ENCODE results near the gene ARMC9.

DNA sequence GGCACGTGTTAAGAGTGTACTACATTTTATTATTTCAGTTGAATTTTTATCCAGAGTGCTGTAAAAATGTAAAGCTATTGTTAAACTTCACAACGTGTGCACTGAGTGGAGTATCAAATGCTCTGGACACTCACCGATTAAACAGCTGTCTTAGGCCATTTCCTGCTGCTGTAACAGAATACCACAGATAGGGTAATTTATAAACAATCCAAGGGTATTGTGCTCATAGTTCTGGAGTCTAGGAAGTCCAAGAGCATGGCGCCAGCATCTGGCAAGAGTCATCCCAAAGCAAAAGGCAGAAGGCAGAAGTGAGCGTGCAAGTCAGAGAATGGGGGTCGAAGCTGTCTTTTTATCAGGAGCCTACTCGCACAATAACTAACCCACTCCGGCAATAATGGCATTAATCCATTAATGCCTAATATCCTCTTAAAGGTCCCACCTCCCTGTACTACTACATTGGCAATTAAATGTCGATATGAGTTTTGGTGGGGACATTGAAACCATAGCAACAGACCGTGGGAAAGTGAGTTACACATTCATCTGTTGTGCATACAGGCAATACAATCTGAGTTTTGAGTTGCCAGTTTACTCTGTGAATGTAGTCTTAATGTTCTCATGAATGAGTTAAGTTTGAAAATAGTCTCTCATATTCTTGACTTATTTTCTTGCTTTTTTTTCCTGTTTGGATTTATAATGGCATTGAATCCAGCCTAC is 64.8 kb downstream of the ARMC9 start:
- TF ChIP-seq FOSL2 (CRISPR knock-in tag; IDR thresholded peaks at IDR 0.05): no peak
- TF ChIP-seq BORCS8-MEF2B (CRISPR knock-in tag; IDR thresholded peaks at IDR 0.05): no peak
- TF ChIP-seq ZNF263 (CRISPR knock-in tag; IDR thresholded peaks at IDR 0.05): no peak
- no peak for TF ChIP-seq CTCF (CRISPR knock-in tag; IDR thresholded peaks at IDR 0.05)
- TF ChIP-seq ZNF446 (CRISPR knock-in tag; IDR thresholded peaks at IDR 0.05): no peak
- TF ChIP-seq YEATS2 (CRISPR knock-in tag; IDR thresholded peaks at IDR 0.05; ENCODE audit: borderline replicate concordance): no peak
- TF ChIP-seq IRF2 (CRISPR knock-in tag; IDR thresholded peaks at IDR 0.05): no peak
- no peak for TF ChIP-seq ZNF558 (CRISPR knock-in tag; IDR thresholded peaks at IDR 0.05; ENCODE audit: borderline replicate concordance)
- TF ChIP-seq YEATS4 (CRISPR knock-in tag; IDR thresholded peaks at IDR 0.05; ENCODE audit: borderline replicate concordance): no peak
- TF ChIP-seq ZKSCAN1 (IDR thresholded peaks at IDR 0.05; ENCODE audit: low read length): no peak

Measured in HepG2 (cell line).